HUES6 (cell line): ENCODE measurements around the gene OSBP2.

ENCODE experiments used
- H3K27ac ChIP-seq: 2 replicates; pipeline ENCODE4 v1.7.0; 2013; ENCODE audit warnings: low read depth, mild to moderate bottlenecking, low read length, inconsistent platforms
- H3K27me3 ChIP-seq: 2 replicates; pipeline ENCODE4 v1.6.1; 2013; ENCODE audit warnings: low read length; ENCODE audit not compliant: control insufficient read depth, insufficient read depth
- H3K36me3 ChIP-seq: 2 replicates; pipeline ENCODE4 v1.6.1; 2013; ENCODE audit warnings: low read length; ENCODE audit not compliant: control insufficient read depth, insufficient read depth
- H3K4me1 ChIP-seq: 2 replicates; pipeline ENCODE4 v1.6.1; 2013; ENCODE audit warnings: low read length; ENCODE audit not compliant: control insufficient read depth, insufficient read depth
- H3K4me3 ChIP-seq: 2 replicates; pipeline ENCODE4 v1.5.1; 2013; ENCODE audit warnings: low read depth, low read length
- H3K9ac ChIP-seq: one replicate; pipeline ENCODE4 v1.6.1; 2013; ENCODE audit warnings: mild to moderate bottlenecking, low read length
- H3K9me3 ChIP-seq: 2 replicates; pipeline ENCODE4 v1.6.1; 2013; ENCODE audit warnings: low read depth, low read length; ENCODE audit not compliant: control insufficient read depth, insufficient read depth

Gene OSBP2

GRCh38 chr22:30829901-30830550 is 135.4 kb downstream of the OSBP2 start:
- peaks cover 11% of the 10 kb centered on the region for H3K4me1 ChIP-seq
- no peak overlapping the region for H3K9ac ChIP-seq
- H3K36me3 ChIP-seq = no peaks in the 10 kb centered on the region
- no peak overlapping the region for H3K27ac ChIP-seq
- H3K9me3 ChIP-seq = no peaks in the 10 kb centered on the region
- no peak overlapping the region for H3K4me3 ChIP-seq
- H3K27me3 ChIP-seq = no peaks in the 10 kb centered on the region; the same call in 1 of the 2 replicates

GRCh38 chr22:30830907-30831306 is 136.2 kb downstream of the OSBP2 start:
- Histone ChIP-seq H3K9me3 (no peaks in the 10 kb centered on the region), H3K27ac (no peak overlapping the region), H3K4me1 (peaks cover 11% of the 10 kb centered on the region), H3K9ac (no peak overlapping the region), H3K4me3 (no peak overlapping the region), H3K36me3 (no peaks in the 10 kb centered on the region), H3K27me3 (no peaks in the 10 kb centered on the region; the same call in 1 of the 2 replicates)

- no peaks in the 10 kb centered on the region for H3K9me3 ChIP-seq
- H3K4me1 ChIP-seq = peaks cover 11% of the 10 kb centered on the region
- no peak overlapping the region for H3K9ac ChIP-seq
- H3K27me3 ChIP-seq = no peaks in the 10 kb centered on the region
- no peak overlapping the region for H3K27ac ChIP-seq
- no peaks in the 10 kb centered on the region for H3K36me3 ChIP-seq
- H3K4me3 ChIP-seq = no peak overlapping the region
Observed at GRCh38 chr22:30832407-30832987, 137.8 kb downstream of the OSBP2 start.

GRCh38 chr22:30833322-30833721 is 138.6 kb downstream of the OSBP2 start:
- no peaks in the 10 kb centered on the region for H3K36me3 ChIP-seq
- H3K4me3 ChIP-seq = no peak overlapping the region
- H3K9me3 ChIP-seq = peaks cover 4% of the 10 kb centered on the region; the same call in 1 of the 2 replicates
- H3K27ac ChIP-seq = no peak overlapping the region
- H3K27me3 ChIP-seq = no peaks in the 10 kb centered on the region
- H3K9ac ChIP-seq = no peak overlapping the region
- H3K4me1 ChIP-seq = peaks cover 11% of the 10 kb centered on the region

- Histone ChIP-seq H3K4me1 (no peaks in the 10 kb centered on the region), H3K9ac (no peak overlapping the region), H3K9me3 (peaks cover 6% of the 10 kb centered on the region; the same call in 1 of the 2 replicates), H3K36me3 (no peaks in the 10 kb centered on the region), H3K27me3 (no peaks in the 10 kb centered on the region), H3K27ac (no peak overlapping the region), H3K4me3 (no peak overlapping the region)
Observed at GRCh38 chr22:30837531-30837930, 142.9 kb downstream of the OSBP2 start.

- Histone ChIP-seq H3K4me1 (no peaks in the 10 kb centered on the region), H3K36me3 (no peaks in the 10 kb centered on the region), H3K27ac (no peak overlapping the region)
Observed at GRCh38 chr22:30838111-30838510, 143.4 kb downstream of the OSBP2 start.

GRCh38 chr22:30841273-30841672 is 146.6 kb downstream of the OSBP2 start:
- Histone ChIP-seq H3K9me3 (peaks cover 6% of the 10 kb centered on the region; the same call in 1 of the 2 replicates), H3K27ac (no peak overlapping the region), H3K36me3 (no peaks in the 10 kb centered on the region), H3K4me1 (no peaks in the 10 kb centered on the region), H3K4me3 (no peak overlapping the region), H3K9ac (no peak overlapping the region), H3K27me3 (no peaks in the 10 kb centered on the region)

More at GRCh38 chr22:30838111-30838510, 143.4 kb downstream of the OSBP2 start:
- H3K27me3 ChIP-seq = no peaks in the 10 kb centered on the region
- H3K9me3 ChIP-seq = peaks cover 6% of the 10 kb centered on the region; the same call in 1 of the 2 replicates
- H3K9ac ChIP-seq = no peak overlapping the region
- H3K4me3 ChIP-seq = no peak overlapping the region

GRCh38 chr22:30843245-30843644 is 148.6 kb downstream of the OSBP2 start:
- H3K36me3 ChIP-seq = no peaks in the 10 kb centered on the region
- peaks cover 3% of the 10 kb centered on the region; the same call in 1 of the 2 replicates for H3K9me3 ChIP-seq
- H3K4me1 ChIP-seq = no peaks in the 10 kb centered on the region
- no peak overlapping the region for H3K27ac ChIP-seq
- no peaks in the 10 kb centered on the region for H3K27me3 ChIP-seq
- no peak overlapping the region for H3K4me3 ChIP-seq
- no peak overlapping the region for H3K9ac ChIP-seq

GRCh38 chr22:30847583-30847982 is 152.9 kb downstream of the OSBP2 start:
- Histone ChIP-seq H3K4me1 (no peaks in the 10 kb centered on the region), H3K9me3 (no peaks in the 10 kb centered on the region), H3K27ac (no peak overlapping the region), H3K9ac (no peak overlapping the region), H3K4me3 (no peak overlapping the region), H3K27me3 (no peaks in the 10 kb centered on the region), H3K36me3 (no peaks in the 10 kb centered on the region)

- no peaks in the 10 kb centered on the region for H3K36me3 ChIP-seq
Observed at GRCh38 chr22:30855266-30855665, 160.6 kb downstream of the OSBP2 start.

GRCh38 chr22:30855677-30856518 is 161.2 kb downstream of the OSBP2 start:
- Histone ChIP-seq H3K9me3 (no peaks in the 10 kb centered on the region), H3K4me3 (no peak overlapping the region), H3K9ac (no peak overlapping the region), H3K27ac (no peak overlapping the region), H3K4me1 (no peaks in the 10 kb centered on the region), H3K36me3 (no peaks in the 10 kb centered on the region), H3K27me3 (no peaks in the 10 kb centered on the region)

More at GRCh38 chr22:30855266-30855665, 160.6 kb downstream of the OSBP2 start:
- Histone ChIP-seq H3K4me1 (no peaks in the 10 kb centered on the region), H3K4me3 (no peak overlapping the region), H3K9ac (no peak overlapping the region), H3K9me3 (no peaks in the 10 kb centered on the region), H3K27ac (no peak overlapping the region), H3K27me3 (no peaks in the 10 kb centered on the region)
